VCaP (cell line): ENCODE results near the gene PDGFA.
A peak's percentile ranks its signal among the peaks of the same experiment; 100 is the strongest.

Experiments used
- H3K27ac ChIP-seq: fragments of 450-650 bp; 2 replicates; pipeline ENCODE4 v1.5.1; 2017
- CTCF ChIP-seq: fragments of 450-650 bp; conservative IDR thresholded peaks from 2 replicates; pipeline ENCODE4 v1.5.1; 2017; ENCODE audit warnings: mild to moderate bottlenecking, moderate library complexity

Gene PDGFA

GRCh38 chr7:522071-522950 lies 2.7 kb upstream of the PDGFA start:
- no peak for TF ChIP-seq CTCF
- H3K27ac ChIP-seq, result peak overlapping the region; percentile 51; the same call in 1 of the 2 replicates

GRCh38 chr7:521221-522070 lies 1.8 kb upstream of the PDGFA start:
- TF ChIP-seq CTCF, result no peak
- peak overlapping the region; percentile 51; the same call in 1 of the 2 replicates for H3K27ac ChIP-seq

DNA sequence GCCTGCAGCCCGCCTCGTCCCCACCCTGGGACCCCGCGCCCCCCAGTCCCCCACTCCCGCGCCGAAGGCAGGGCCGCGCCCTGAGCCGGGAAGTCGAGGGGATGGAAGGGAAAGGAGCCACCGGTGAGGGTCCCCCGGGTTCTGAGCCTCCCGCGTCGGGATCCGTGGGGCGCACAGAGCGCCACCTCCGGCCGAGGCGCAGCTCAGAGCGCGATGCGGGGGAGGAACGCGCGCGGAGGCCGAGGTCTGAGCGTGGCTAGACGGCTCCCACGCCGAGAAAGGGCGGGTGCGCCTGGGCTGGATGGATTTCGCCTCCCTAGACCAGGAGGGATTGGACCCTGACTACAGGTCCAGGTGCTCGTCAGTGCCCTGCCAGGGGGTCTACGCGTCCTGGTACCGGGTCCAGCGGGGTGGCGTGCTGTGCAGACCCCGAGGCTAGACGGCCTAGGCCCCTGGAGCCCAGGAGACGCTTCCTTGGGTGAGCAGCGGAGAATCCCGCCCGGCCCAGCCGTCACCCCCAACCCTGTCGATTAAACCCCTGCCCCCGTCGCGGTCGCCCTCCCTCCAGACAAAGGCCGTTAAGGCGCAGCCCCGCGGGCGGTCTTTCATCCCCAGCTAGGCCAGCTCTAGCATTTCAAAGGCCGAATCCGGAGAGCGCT lies 986 bp upstream of the PDGFA start:
- H3K27ac ChIP-seq, result peak overlapping the region; percentile 94
- TF ChIP-seq CTCF, result no peak

GRCh38 chr7:518630-519483 lies 789 bp downstream of the PDGFA start:
- peak overlapping the region; percentile 94 for H3K27ac ChIP-seq
- peak; percentile 18 for TF ChIP-seq CTCF

GRCh38 chr7:517774-518629 lies 1.6 kb downstream of the PDGFA start:
- TF ChIP-seq CTCF, result no peak
- H3K27ac ChIP-seq, result peak overlapping the region; percentile 94
